Measurements from ENCODE around the gene DPYSL5.

Gene DPYSL5

DNA sequence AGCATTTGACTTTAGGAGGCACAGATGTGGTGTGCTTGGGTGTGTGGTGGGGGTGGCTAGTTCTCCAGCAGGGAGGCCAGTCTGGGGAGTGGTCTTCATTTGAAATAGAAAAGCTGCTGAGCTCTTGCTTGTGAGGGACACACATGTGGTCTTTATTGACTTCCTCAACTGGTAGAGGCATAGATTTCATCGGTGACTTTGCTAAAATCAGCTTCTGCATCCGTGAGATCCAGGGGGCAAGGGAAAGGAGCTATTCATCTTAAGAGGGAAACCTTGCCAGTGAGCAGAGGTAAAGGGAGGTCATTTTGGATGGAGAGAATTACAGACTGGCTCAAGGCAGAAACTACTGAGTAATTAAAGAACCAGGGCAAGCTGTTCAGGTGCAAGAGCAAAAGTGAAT lies 127.2 kb downstream of the DPYSL5 start:
- no peak for DNase-seq
- Mint-ChIP-seq H3K9me3 (no peaks in the 10 kb centered on the region), H3K36me3 (ENCODE audit: low read depth) (no peaks in the 10 kb centered on the region), H3K27ac (no peak overlapping the region), H3K4me3 (no peak overlapping the region), H3K4me1 (peaks cover 14% of the 10 kb centered on the region), H3K27me3 (ENCODE audit: low read depth, poor library complexity) (peaks cover 40% of the 10 kb centered on the region)
- TF ChIP-seq, protein P1, sequence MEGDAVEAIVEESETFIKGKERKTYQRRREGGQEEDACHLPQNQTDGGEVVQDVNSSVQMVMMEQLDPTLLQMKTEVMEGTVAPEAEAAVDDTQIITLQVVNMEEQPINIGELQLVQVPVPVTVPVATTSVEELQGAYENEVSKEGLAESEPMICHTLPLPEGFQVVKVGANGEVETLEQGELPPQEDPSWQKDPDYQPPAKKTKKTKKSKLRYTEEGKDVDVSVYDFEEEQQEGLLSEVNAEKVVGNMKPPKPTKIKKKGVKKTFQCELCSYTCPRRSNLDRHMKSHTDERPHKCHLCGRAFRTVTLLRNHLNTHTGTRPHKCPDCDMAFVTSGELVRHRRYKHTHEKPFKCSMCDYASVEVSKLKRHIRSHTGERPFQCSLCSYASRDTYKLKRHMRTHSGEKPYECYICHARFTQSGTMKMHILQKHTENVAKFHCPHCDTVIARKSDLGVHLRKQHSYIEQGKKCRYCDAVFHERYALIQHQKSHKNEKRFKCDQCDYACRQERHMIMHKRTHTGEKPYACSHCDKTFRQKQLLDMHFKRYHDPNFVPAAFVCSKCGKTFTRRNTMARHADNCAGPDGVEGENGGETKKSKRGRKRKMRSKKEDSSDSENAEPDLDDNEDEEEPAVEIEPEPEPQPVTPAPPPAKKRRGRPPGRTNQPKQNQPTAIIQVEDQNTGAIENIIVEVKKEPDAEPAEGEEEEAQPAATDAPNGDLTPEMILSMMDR (IDR thresholded peaks at IDR 0.05), result no peak

DNA sequence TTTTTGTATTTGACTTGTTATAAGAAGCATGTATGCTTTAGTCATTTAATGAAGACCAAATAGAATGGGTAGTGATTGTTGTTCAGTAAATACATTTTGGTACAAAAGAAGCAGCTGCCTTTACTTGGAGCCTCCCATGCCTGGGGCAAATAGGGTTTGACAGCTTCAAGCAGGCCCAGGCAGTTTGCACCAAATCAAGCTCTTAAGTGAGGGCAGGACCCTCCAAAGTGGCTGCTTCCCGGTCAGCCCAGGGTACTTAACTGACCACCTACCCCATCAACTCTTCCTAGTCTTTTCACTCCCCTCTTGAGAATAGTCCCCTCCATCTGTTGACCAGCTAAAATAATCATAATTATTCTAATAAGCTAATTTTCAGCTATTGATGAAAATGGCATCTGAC lies 127.7 kb downstream of the DPYSL5 start:
- no peak for DNase-seq
- TF ChIP-seq, protein P1 (IDR thresholded peaks at IDR 0.05), result no peak
- peaks cover 14% of the 10 kb centered on the region for H3K4me1 Mint-ChIP-seq
- no peak overlapping the region for H3K4me3 Mint-ChIP-seq
- H3K27ac Mint-ChIP-seq, result no peak overlapping the region
- H3K36me3 Mint-ChIP-seq (ENCODE audit: low read depth), result no peaks in the 10 kb centered on the region
- H3K9me3 Mint-ChIP-seq, result no peaks in the 10 kb centered on the region
- peaks cover 40% of the 10 kb centered on the region for H3K27me3 Mint-ChIP-seq (ENCODE audit: low read depth, poor library complexity)

DNA sequence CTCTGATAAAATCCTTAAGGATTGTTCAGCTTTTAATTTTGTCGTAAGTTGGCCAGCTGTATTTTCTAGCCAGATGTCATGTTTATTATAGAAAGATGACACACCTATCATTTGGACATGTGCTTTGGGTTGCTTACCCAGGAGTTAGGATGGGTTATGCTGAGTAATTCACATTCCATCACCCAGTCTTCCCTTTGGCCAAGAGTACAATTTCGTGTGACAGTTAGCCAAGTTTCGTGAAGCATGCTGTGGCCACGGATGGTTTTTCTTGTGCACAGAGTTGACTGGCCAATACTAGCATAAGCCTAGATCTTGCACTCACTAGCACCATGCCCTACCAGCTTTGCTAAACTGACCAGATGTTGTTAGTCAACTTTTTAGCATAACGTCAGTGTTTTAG lies 128.3 kb downstream of the DPYSL5 start:
- H3K4me1 Mint-ChIP-seq, result peaks cover 9% of the 10 kb centered on the region

DNA sequence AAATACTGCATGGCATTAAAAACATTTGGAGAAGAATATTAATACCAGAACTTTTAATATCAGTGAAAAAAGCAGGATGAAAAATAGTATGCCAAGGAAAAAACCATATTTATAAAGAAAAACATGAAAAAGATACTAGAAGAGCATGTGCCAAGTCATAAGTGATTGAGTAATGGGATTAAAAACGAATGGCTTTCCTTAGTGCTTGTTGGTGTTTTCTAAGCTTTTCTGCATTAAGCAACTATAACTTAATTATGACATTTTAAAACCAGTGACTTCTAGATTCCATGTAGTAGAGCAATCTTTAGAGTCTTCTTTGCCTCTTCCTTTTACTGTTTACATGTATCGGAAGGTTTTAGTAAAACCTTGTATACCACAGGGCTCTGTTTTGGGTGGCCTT lies 129.1 kb downstream of the DPYSL5 start:
- Mint-ChIP-seq H3K9me3 (no peaks in the 10 kb centered on the region), H3K36me3 (ENCODE audit: low read depth) (no peaks in the 10 kb centered on the region), H3K4me1 (peaks cover 4% of the 10 kb centered on the region), H3K27me3 (ENCODE audit: low read depth, poor library complexity) (peaks cover 34% of the 10 kb centered on the region), H3K27ac (no peak overlapping the region), H3K4me3 (no peak overlapping the region)
- no peak for DNase-seq
- TF ChIP-seq, protein P1 (IDR thresholded peaks at IDR 0.05), result no peak

More for the DNA sequence above, 128.3 kb downstream of the DPYSL5 start:
- DNase-seq, result no peak
- Mint-ChIP-seq H3K4me3 (no peak overlapping the region), H3K27me3 (ENCODE audit: low read depth, poor library complexity) (peaks cover 38% of the 10 kb centered on the region), H3K27ac (no peak overlapping the region), H3K36me3 (ENCODE audit: low read depth) (no peaks in the 10 kb centered on the region), H3K9me3 (no peaks in the 10 kb centered on the region)
- TF ChIP-seq, protein P1 (IDR thresholded peaks at IDR 0.05), result no peak

DNA sequence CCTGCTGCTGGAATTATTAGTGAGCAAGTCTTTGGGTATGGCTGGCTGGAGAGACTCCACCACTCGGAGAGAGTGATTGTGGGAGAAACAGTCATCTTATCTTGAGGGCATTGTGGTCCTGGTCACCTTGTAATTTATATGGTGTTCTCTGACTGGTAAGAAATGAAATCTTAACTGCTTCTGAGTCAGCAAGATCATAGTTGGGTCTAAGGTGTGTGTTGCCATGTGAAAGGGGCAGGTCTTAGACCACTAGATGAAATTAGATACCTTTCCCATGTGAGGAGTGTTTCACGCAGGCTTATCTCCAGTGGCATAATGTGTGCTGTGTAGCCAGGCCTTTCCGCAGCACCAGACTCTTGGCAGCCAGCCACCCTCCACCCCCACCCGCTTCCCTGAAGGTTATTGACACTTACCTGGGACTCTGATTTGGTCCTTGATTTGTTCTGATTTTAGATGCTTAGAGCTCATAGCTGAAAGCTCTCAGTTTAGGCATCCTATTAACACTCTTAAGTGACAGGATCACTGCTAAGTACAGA lies 130.2 kb downstream of the DPYSL5 start:
- no peak overlapping the region for H3K27ac Mint-ChIP-seq
- peaks cover 4% of the 10 kb centered on the region for H3K4me1 Mint-ChIP-seq
- H3K27me3 Mint-ChIP-seq (ENCODE audit: low read depth, poor library complexity), result peaks cover 23% of the 10 kb centered on the region
- H3K4me3 Mint-ChIP-seq, result no peak overlapping the region
- no peak for DNase-seq
- H3K9me3 Mint-ChIP-seq, result no peaks in the 10 kb centered on the region
- H3K36me3 Mint-ChIP-seq (ENCODE audit: low read depth), result no peaks in the 10 kb centered on the region
- TF ChIP-seq, protein P1 (IDR thresholded peaks at IDR 0.05), result no peak

DNA sequence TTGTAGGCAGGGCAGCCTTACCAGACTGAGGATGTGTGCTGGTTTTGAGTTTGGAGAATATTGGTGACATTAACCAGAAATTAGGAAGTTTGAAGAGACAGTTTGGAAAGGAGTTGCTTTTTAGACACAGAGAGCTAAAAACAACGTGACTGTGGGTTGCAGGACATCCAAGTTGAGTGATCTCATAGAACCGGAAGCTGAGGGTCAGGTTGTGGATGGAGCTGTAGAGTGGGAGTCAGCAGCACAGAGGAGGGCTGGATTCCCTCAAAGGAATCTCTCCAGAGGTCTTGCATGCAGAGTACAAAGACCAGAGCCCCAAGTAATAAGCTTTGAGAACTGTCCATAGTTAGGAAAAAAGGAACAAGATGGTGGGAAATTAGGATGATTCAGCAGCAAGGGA lies 131.8 kb downstream of the DPYSL5 start:
- Mint-ChIP-seq H3K36me3 (ENCODE audit: low read depth) (no peaks in the 10 kb centered on the region), H3K4me3 (no peak overlapping the region), H3K27me3 (ENCODE audit: low read depth, poor library complexity) (peaks cover 13% of the 10 kb centered on the region), H3K9me3 (no peaks in the 10 kb centered on the region), H3K27ac (no peak overlapping the region), H3K4me1 (peaks cover 4% of the 10 kb centered on the region)
- TF ChIP-seq, protein P1 (IDR thresholded peaks at IDR 0.05), result no peak
- no peak for DNase-seq
